Activated CD4-positive, alpha-beta T cell treated with anti-CD3 and anti-CD28 coated beads, Interleukin-2, amount 50 U/mL, for 4 hours (primary cell): Measurements from ENCODE around the gene TMEM54.

Source experiments
- DNase-seq, 2 experiments: peaks; one replicate each; pipeline ENCODE4 v3.0.0-alpha.2; 2020

TMEM54 gene, protein sequence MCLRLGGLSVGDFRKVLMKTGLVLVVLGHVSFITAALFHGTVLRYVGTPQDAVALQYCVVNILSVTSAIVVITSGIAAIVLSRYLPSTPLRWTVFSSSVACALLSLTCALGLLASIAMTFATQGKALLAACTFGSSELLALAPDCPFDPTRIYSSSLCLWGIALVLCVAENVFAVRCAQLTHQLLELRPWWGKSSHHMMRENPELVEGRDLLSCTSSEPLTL

DNA sequence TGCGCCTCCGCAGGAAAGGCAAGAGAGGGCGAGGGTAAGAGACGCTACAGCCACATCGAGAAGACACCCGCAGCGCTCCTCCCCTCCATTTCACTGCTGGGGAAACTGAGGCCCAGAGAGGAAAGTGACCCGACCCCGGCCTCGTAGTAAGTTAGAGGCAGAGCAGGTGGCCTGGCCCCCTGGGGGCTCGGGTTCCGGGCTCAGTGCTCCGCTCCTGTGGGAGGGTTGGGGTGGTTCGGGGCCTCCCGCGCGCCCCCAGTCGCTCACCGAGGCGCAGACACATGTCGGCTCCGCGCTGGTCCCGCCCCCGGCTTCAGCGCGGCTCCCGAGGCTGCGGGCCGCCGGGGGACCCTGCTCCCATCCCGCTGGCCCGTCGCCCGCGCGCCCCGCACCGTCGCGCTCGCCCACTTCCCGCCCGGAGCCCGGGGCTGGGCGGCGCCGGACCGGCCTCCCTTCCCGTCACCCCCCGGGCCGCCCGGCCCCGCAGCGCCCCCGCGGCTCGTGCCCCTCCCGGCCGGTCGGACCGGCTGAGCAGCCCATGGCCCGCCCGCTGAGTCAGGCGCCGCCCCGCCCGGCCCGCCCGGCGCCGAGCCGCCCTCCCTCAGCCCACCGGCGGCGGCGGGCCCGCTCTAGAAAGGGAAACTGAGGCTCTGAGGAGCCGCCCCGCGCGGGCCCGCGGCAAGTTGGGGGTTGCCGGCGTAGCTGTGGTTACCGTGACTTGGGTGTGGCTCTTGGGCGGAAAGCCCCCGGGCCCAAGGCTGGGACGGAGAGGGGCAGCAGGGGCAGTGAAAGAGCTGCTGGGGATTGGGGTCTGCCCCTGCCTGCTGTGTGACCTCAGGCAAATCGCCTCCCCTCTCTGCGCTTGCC, at the start of gene TMEM54:
TSS of gene TMEM54 (minus strand) at position 434 of the 867 bp plus-strand sequence. CDS start at position 283, 151 bp downstream.
- no peak for DNase-seq

DNA sequence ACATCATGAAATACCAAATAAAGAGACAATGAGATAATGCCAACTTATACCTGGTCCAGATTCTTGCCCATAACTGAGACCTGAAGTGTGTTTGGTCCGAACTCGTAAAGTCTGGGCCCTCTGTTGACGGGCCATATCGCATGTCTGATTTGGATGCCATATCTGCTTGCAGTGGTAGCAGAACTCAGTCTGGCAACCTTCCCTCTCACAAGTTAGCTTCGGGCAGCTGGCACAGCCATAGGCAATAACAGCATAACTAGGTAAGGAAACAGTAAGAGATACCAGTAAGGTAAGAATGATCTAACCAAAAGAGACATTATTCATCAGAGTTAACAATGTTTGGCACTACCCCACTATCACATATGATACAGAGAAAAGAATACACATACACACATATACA, 48.3 kb upstream of the TMEM54 start:
- no peak for DNase-seq

DNA sequence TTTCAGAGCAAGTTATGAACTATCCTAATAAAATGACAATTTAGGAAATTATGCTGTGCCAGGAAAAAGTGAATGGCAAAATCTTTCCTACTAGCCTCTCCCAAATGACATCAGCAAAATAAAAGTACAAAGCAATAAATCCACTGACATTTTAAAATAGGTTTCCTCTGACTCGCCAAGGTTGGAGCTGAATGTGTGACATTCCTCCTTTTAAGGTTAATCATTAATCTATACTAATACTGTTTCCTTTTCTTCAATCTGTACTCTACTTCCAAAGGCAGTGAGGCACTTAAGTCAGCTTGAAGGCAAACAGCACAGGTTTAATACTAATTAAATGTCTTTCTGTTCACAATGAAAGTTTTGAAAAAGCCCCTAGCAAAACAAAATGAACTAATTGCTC, 47.7 kb upstream of the TMEM54 start:
- DNase-seq: no peak

DNA sequence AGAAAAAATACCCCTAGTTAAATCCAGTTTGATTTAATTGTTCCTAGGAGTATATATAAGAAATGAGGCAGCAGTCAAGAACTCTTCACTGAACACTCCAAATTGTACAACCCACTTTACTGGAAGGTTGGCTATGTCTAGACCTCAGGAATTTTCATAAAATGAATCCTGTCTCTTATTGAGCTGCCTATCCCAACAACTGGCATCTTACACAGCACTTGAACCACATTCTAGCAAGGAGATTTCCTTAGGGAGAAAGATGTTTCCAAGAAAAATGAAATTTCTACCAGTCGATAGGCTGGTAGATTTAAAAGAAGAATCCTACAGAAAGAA, 47.2 kb upstream of the TMEM54 start:
- no peak for DNase-seq

DNA sequence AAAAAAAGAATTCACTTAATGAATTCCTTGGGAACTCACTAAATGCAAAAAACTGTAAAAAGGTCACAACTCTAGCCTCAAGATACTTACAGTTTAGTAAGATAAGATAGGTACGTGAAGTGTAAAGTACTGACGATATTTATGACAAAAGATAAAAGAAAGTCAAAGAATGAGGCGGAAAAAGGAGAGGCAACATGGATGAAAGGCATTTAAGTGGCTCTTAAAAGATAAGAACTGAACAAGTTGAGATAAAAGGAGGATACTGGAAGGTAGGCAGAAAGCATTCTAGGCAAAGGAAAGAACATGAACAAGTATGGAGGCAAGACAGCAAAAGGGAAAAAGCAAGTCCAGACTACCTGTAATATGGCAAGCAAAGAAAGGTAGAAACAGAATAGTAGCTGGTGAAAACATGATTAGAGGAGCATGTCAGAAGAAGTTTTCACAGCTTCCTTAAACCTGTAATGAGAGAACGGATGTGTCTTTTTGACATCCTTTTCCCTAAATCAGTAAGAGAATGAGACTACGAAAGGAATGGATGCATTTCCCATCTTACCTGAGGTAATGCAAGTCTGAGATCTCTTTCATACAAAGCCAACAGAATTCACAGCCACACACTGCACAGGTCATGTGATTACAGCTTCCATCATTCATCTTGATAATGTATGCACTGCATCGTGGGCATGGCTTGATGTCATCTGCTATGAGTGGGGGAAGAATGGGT, 46.6 kb upstream of the TMEM54 start:
- DNase-seq: no peak

DNA sequence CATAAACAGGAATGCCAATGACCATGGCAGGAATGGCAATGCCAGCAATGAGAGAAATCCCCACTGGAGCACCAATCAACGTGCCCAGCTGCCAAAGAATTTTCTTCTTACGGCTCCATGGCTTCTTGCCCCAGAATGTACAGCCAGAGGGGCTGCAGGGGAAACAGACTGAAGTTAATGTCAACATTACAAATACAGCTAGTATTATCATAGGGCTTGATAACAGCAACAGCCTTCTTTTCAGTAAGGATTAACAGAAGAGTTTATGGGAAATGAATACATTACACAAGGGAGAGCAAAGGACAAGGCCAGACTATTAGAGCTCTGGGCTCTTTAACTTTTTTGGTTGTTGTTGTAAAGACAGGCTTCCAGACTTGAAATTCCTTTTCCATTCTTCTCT, 45.2 kb upstream of the TMEM54 start:
- no peak for DNase-seq

DNA sequence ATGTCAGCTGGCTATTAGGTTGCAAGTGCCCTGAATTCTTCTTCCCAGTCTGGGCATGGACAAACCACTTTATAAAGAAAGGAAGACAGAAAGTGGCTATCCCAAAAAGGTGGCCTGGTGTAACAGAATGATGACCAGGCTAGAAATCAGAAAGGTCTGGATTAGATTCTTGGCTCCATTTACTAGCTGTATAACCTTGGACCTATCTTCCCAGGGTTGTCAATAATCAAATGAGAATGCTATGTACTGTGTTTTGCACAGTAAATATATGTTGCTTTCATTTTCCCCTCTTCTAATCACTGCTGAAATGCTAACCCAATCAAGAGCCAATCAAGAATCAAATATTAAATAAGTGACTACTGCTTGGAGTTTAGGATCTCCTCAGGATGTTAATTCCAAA, 43.0 kb upstream of the TMEM54 start:
- DNase-seq: no peak

DNA sequence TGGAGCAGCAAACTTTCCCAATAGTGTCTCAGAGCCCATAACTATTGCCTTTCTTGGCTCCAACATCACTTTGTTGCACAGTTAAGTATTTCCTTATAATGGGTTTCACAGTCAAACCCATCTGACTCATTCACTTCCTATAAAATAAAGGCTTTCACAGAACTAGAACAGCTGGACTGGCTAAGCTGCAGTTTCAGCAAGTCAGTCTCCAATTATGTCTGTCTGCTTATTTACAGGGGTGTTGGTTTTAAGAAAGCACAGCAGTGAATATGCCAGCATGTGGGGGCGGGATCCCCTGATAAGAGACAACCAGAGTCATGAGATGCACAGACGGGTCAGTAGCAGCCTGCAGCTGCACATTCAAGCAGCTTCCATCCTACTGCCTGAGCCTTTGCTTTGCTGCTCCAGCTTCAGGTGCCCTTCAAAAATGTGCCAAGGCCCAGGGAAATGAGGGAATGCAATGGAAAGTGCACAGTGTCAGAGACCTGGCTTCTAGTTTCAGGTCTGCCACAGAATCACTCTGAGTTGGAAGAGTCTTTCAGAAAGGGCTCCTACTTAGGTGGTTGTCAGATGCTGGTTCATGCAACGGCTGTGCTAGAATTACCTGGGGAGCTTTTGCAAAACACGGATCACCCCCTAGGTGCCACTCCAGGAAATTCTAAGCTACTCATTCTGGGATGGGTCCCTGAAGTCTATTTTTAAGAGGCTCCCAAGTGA, 38.6 kb upstream of the TMEM54 start:
- no peak for DNase-seq

DNA sequence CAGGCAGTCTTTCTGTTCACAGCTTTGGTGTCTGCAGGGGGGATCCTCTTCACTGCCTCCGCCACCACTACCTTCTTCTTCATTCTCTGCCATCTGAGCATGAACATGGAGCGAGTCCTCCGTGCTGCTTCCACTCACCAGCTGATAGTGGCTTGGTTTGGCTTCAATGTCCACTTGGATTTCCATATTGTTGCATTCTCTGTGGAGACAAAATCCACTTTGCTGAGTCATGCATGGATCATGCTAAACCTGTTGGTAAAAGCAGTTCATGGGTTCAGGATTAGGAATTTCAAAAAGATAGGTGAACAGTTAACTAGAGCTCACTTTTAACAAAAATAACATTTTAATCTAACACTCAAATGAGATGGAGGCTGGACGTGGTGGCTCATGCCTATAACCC, 35.9 kb upstream of the TMEM54 start:
- no peak for DNase-seq

DNA sequence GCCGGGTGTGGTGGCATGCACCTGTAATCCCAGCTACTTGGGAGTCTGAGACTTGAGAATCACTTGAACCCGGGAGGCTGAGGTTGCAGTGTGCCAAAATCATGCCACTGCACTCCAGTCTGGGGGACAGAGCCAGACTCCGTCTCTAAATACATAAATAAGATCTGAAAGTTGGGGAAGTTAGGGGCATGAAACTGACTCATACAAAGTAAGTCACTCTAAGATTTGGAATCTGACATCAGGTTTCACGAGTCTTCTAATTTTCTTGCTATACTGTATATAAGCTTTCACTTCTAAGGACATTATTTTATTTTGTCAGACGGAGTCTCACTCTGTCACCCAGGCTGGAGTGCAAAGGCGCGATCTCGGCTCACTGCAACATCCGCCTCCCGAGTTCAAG, 33.3 kb upstream of the TMEM54 start:
- no peak for DNase-seq

DNA sequence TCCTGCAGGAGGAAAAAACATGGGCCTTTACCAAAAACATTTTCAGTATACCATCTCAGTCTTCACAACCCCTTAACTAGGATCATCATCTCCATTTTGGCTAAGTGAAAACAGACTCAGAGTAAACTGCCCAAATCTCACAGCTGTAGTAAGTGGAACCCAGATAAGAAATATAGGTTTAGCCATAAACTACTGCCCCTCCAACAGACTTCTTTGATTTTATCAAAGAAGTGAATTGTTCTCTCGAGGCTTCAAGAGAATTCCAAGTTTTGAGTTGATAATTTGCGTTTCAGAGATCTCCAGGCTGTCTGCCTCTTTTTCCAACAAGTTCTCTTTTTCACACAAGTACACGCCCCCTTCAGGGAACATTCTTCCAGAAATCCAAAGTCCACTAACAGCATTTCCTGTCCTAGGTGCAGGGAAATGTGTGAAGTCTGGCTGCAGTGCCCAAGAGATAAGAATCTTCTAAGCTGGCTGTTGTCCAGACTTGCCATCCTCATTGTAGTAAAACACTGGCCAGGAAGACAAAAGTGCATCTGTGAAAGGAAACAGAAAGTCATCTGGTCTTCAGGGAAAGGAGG, 32.6 kb upstream of the TMEM54 start:
- DNase-seq: no peak

DNA sequence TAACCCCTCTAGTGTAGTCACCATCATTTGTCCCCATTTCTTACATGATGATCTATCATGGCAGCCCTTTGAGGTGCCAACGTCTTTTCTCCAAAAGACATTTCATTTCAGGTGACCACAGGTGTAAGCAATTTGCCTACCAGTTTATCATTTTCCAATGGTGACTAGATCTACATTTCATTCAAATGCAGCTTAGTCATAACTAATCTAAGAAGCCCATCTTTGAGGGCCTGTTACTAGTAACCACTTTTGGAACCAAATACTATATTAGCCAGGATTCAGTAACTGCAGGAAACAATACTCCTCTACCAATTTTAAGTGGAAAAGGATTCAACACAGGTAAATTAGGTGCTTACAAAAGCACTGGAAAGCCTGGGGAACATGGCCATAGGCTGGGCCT, 30.6 kb upstream of the TMEM54 start:
- no peak for DNase-seq

DNA sequence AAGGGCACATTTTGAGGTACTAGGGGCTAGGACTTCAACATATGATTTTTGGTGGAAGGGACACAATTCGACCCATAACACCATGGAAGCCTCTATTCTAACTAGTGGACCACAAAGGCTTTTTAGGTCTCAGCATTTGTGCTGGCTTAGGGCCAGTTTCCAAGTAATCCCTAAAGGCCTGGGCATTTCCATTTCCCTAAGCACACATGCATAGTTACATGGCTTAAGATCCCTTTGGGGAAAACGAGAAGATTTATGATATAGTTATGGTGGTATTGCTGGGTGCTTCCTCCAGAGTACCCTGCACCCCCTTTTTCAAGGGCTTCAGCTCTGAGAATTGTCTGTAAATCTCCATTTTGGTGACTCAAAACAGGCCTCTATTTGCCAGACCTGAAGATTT, 28.2 kb upstream of the TMEM54 start:
- DNase-seq: no peak

DNA sequence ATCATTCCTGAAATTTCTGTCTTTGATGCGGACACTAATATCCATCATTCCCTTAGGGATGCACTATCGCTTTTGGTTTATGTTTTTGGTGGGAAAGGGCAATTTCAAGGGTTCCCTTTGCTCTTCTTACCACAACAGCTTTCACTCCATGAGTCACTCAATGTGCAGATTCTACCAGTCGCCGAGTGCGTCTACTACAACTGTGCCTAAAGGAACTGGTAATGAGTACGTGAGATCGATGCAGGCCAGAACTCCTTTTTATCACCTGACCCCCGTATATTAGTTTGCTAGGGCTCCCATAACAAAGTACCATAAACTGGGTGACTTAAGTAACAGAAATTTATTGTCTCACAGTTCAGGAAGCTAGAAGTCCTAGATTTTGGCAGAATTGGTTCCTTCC, 27.5 kb upstream of the TMEM54 start:
- DNase-seq: no peak

DNA sequence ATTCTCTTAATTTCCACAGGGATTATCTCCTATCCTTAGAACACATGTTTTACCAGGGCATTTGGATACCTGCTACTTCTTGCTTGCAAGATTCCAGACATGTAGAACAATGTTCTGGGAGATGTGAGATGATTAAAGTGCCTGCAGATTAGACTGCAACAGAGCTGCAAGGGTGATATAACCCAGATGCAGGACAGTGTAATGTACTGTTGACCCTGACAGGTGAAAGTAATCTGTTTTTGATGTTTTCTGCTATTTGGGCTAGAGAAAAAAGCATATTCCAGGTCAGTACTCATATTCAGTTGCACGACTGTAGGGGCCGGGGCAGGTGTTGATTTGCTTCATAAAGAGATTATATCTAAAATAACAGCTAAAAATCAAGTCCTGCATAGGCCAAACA, 27.1 kb upstream of the TMEM54 start:
- no peak for DNase-seq

DNA sequence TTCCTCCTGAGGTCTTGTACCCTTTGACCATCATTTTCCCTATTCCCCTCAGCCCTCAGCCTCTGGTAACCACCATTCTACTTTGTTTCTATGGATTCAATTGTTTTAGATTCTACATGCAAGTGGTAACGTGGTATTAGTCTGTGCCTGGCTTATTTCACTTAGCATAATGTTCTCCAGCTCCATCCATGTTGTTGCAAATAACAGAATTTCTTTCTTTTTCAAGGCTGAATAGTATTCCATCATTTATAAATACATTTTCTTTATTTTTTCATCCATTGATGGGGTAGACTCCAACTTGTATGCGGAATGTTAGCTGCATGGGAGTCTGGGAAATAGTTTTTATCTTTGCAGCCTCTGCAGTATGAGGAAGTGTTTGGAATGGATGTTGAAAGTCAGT, 26.3 kb upstream of the TMEM54 start:
- no peak for DNase-seq

DNA sequence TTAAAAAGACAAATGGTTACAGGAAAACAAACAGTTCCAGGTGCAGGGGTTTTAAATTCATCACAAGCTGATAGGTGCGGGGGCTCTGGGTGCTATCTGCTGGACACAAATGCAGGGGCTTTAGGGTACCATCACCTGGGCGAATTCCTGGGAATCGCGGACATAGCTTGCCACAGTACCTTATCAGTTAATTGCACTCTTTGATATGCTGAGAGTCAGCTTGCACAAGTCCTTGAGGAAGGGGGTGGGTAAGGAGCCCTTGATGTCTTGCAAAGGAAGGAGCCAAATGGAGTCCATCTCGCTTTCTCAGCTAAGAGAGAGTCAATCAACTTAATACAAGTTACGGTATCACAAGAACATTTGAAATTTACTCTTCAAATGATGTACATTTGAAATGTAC, 25.4 kb upstream of the TMEM54 start:
- DNase-seq: no peak

DNA sequence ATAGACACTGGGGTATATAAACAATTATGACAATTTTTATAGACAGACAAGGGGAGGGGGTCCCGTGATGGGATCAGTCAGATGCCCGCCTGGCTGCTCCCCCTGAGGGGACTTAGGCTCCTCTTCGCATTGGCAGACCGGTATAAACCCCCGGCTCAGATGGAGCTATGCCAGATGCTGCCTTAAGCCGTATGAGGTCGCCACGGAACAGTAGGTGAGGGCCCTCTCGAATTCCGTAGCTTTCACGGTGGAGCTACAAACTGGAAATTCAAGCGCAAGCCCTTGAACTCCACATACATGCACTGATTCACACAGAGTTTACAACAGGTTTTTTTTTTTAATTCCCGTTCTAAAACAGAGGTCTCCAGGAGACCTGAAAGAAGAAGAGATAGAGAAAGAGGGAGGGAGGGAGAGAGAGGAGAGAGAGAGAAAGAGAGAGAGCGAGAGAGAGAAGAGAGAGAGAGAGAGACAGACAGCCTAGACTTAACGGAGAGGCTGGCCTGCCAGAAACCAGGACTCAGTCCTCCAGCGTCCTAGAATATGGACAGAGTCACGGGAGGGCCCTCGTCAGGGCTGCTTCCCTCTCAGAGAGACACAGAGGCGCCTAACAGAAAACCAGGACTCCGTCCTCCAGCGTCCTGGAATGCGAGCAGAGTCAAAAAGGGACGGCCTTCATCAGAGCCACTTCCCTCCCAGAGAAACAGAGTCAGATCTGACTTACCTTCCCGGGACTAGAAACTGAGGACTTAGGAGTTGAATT, 24.4 kb upstream of the TMEM54 start:
- peak in 1 of 2 experiments; percentile 7 for DNase-seq

DNA sequence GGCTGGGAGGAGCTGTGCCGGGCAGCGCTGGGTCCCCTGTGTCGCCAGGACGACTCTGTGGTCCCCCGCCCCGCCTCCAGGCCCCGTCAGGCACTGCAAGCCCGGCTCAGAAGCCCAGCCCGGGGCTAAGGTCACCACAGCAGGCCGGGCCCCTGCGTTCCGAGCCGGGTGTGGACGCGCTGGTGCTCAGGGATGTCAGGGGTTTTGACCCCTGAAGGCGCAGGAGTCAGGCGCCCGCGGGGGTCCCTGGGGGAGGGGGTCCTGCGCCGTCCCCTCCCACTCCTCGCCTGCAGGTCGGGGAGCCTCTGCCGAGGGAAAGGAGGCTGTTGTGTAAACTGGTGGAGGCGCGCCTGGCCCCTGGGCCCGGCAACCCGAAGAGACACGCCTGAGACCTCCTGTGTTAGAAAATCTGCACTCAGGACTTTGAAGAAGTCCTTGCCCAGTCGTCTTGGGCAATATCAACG, 23.7 kb upstream of the TMEM54 start:
- no peak for DNase-seq

DNA sequence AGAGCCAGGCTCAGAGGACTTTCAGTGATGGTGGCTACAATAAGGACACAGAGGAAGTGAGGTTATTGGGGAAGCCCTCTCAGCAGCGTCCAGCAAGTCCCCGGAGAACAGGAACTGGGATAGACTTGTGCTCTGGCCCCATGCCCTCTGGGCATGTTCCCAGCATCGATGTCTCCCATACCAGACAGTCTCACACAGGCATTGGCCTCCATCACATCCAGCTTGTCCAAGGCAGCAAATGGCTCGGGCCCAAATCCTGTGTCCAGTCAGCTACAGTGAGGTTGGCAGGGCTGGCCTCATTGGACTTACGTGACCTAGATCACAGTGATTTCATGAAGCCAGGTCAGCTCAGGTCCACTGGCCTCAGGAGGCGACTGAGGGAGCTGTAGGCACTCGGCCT, 19.6 kb upstream of the TMEM54 start:
- DNase-seq: no peak

DNA sequence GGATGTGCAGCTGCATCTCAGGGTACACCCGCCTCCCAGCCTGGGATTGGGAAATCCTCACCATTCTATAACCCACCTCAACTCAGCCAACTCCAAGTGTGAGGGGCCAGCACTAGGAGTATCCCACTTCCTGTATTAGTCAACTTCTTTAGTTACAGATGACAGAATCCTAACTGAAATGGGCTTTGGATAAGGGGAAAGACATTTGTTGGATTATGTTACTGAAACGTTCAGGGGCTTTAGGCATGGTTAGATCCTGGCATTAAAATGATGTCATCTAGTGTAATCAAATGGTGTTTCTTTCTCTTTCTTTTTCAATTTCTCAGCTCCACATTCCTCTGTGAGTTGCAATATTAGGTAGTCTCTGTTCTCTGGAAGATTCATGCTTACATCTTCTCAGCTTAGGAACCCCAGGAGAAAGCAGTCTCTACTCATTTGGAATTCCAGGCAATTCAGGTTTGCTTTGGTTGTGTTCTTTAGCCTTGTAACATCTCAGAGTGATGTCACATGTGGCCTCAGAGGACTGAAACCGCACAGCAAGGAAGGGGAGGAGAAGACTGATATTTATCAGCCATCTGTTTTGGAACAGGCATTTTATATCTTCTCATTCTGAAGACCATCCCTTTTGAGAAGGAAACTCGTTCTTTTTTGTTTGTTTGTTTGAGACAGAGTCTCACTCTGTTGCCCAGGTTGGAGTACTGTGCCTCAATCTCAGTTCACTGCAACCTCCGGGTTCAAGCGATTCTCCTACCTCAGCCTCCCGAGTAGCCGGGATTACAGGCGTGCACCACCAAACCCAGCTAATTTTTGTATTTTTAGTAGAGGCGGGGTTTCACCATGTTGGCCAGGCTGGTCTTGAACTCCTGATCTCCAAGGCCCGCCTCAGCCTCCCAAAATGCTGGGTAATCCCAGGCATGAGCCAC, 18.9 kb upstream of the TMEM54 start:
- DNase-seq: no peak
